Measurements from ENCODE around the gene CD33. TPM values are rescaled to one million over a fixed set of nuclear protein-coding genes. Genes with fewer than 3 reads are reported as not detected.
"Not testable (repeated sequence)": the region's sequence is repeated elsewhere in the genome, so short reads cannot be mapped to it uniquely, and the experiment has no call there.

Gene CD33
- total RNA-seq, 4 donors from 2014 or later = 1.8 to 7.0 (median 2.8) TPM

DNA sequence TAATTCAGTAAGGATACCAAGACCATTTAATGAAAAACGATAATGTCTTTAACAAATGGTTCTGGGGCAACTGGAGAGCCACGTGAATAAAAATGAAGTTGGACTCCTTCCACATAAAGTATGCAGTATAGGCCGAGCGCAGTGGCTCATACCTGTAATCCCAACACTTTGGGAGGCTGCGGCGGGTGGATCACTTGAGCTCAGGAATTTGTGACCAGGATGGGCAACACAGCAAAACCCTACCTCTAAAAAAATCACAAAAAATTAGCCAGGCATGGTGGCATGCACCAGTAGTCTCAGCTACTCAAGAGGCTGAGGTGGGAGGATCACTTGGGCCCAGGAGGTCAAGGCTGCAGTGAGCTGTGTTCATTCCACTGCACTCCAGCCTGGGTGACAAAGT is 20.6 kb upstream of the CD33 start:
- WGBS, 2 donors (ENCODE audit: low coverage in 1 of 2) = 65 to 81% methylated on average over 2 to 6 of the region's 6 CpGs
- H3K27me3 ChIP-seq = peaks cover 30% of the 10 kb centered on the region
- H3K9me3 ChIP-seq = no peaks in the 10 kb centered on the region
- H3K4me1 ChIP-seq = no peaks in the 10 kb centered on the region
- H3K4me3 ChIP-seq = no peak overlapping the region
- ATAC-seq = no peak
- TF ChIP-seq POLR2A (IDR thresholded peaks at IDR 0.05) = no peak
- TF ChIP-seq POLR2AphosphoS5 (IDR thresholded peaks at IDR 0.05) = no peak
- no peak for TF ChIP-seq EP300 (IDR thresholded peaks at IDR 0.05)
- no peak overlapping the region for H3K27ac ChIP-seq
- no peaks in the 10 kb centered on the region for H3K36me3 ChIP-seq

DNA sequence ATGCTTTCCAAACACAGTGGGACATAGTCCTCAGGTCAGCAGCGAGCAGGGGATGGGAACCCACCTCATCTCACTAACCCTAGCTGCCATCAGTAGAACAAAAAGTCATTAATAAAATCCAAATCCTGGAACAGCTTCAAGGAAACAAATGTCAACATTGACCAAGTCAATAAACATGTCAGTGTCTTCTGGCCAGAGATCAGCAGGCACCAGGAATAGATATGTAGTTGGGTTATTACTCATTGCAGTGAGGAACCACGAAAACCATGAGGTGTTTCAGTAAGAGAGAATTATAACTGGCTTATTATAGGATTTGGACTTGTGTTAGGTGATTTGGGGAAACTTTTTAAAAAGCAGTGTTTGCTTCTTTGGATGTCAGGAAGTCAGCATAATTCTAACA is 17.1 kb upstream of the CD33 start:
- no peaks in the 10 kb centered on the region for H3K9me3 ChIP-seq
- H3K27me3 ChIP-seq = peaks cover 3% of the 10 kb centered on the region
- ATAC-seq = no peak
- H3K36me3 ChIP-seq = no peaks in the 10 kb centered on the region
- H3K27ac ChIP-seq = no peak overlapping the region
- no peaks in the 10 kb centered on the region for H3K4me1 ChIP-seq
- WGBS, 2 donors (ENCODE audit: low coverage in 1 of 2) = 18 to 33% methylated on average over 1 to 2 of the region's 2 CpGs
- TF ChIP-seq, protein P1, sequence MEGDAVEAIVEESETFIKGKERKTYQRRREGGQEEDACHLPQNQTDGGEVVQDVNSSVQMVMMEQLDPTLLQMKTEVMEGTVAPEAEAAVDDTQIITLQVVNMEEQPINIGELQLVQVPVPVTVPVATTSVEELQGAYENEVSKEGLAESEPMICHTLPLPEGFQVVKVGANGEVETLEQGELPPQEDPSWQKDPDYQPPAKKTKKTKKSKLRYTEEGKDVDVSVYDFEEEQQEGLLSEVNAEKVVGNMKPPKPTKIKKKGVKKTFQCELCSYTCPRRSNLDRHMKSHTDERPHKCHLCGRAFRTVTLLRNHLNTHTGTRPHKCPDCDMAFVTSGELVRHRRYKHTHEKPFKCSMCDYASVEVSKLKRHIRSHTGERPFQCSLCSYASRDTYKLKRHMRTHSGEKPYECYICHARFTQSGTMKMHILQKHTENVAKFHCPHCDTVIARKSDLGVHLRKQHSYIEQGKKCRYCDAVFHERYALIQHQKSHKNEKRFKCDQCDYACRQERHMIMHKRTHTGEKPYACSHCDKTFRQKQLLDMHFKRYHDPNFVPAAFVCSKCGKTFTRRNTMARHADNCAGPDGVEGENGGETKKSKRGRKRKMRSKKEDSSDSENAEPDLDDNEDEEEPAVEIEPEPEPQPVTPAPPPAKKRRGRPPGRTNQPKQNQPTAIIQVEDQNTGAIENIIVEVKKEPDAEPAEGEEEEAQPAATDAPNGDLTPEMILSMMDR (IDR thresholded peaks at IDR 0.05) = no peak
- TF ChIP-seq POLR2A (IDR thresholded peaks at IDR 0.05) (no peak), POLR2AphosphoS5 (IDR thresholded peaks at IDR 0.05) (no peak), EP300 (IDR thresholded peaks at IDR 0.05) (no peak)
- H3K4me3 ChIP-seq = no peak overlapping the region

DNA sequence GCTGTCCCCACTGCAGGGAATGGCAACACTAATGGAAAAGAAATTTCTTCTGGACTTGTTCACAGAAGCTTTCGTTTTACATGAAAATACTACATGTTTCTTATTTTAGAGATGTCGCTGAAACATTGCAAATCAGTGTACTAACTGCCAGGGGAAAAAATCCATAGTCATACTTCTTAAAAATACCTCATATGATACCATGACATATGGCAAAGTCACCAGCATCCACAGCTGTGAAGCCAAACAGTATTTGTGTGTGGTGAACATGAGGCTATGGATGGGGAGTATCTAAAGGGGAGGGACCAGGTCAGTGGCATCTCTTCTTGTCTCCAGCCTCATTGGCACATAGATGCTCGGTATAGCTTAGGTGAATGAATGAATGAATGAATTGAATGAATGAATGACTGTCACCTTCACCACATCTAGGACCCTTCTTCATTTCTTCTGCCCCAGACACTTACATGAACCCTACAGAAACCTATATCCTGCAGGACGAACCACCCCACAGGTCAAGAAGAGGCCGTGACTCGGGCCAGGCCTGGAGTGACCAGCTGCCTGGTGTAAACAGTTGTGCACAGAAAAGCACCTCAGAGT is 14.6 kb upstream of the CD33 start:
- 50 to 74% methylated on average over 2 to 6 of the region's 6 CpGs for WGBS, 2 donors (ENCODE audit: low coverage in 1 of 2)
- Histone ChIP-seq H3K27ac (no peak overlapping the region), H3K36me3 (no peaks in the 10 kb centered on the region), H3K27me3 (peaks cover 9% of the 10 kb centered on the region), H3K4me1 (no peaks in the 10 kb centered on the region), H3K4me3 (no peak overlapping the region), H3K9me3 (peaks cover 0 to 7% (median 0%) of the 10 kb centered on the region in 3 donors)
- TF ChIP-seq, protein P1 (IDR thresholded peaks at IDR 0.05) = no peak
- no peak for TF ChIP-seq POLR2A (IDR thresholded peaks at IDR 0.05)
- no peak for TF ChIP-seq EP300 (IDR thresholded peaks at IDR 0.05)
- no peak for TF ChIP-seq POLR2AphosphoS5 (IDR thresholded peaks at IDR 0.05)
- ATAC-seq = no peak

GRCh38 chr19:51210874-51211361 is 14.0 kb upstream of the CD33 start:
- 20% methylated on average over 1 of the region's 13 CpGs; no CpG with 5 or more reads in 1 of the 2 donors for WGBS, 2 donors (ENCODE audit: low coverage in 1 of 2)
- not testable (repeated sequence) for H3K4me1 ChIP-seq, H3K27ac ChIP-seq, H3K36me3 ChIP-seq
- peaks cover 15% of the 10 kb centered on the region for H3K27me3 ChIP-seq
- peaks cover 0 to 12% (median 0%) of the 10 kb centered on the region in 3 donors for H3K9me3 ChIP-seq
- H3K4me3 ChIP-seq = peak overlapping the region in 1 of 2 donors; percentile 28
- ATAC-seq = peak; percentile 39

GRCh38 chr19:51211833-51212232 is 13.0 kb upstream of the CD33 start:
- H3K36me3 ChIP-seq = no peaks in the 10 kb centered on the region
- peaks cover 0 to 12% (median 0%) of the 10 kb centered on the region in 3 donors for H3K9me3 ChIP-seq
- no peak for ATAC-seq
- no peak overlapping the region for H3K4me3 ChIP-seq
- no peaks in the 10 kb centered on the region for H3K4me1 ChIP-seq
- no peak overlapping the region for H3K27ac ChIP-seq
- WGBS, 2 donors (ENCODE audit: low coverage in 1 of 2) = 80% methylated on average over 1 of the region's 9 CpGs; no CpG with 5 or more reads in 1 of the 2 donors
- TF ChIP-seq POLR2A (IDR thresholded peaks at IDR 0.05) = no peak
- peaks cover 22% of the 10 kb centered on the region for H3K27me3 ChIP-seq

GRCh38 chr19:51219307-51219706 is 5.6 kb upstream of the CD33 start:
- TF ChIP-seq, protein P1 (IDR thresholded peaks at IDR 0.05) = no peak
- no peak for TF ChIP-seq EP300 (IDR thresholded peaks at IDR 0.05)
- TF ChIP-seq POLR2AphosphoS5 (IDR thresholded peaks at IDR 0.05) = no peak
- TF ChIP-seq POLR2A (IDR thresholded peaks at IDR 0.05) = no peak
- WGBS, 2 donors (ENCODE audit: low coverage in 1 of 2) = 25 to 64% methylated on average over 1 of the region's 1 CpG

More at GRCh38 chr19:51219307-51219706, 5.6 kb upstream of the CD33 start:
- H3K27me3 ChIP-seq = peaks cover 32% of the 10 kb centered on the region
- no peak overlapping the region for H3K27ac ChIP-seq
- H3K36me3 ChIP-seq = no peaks in the 10 kb centered on the region
- H3K9me3 ChIP-seq = peaks cover 0 to 14% (median 0%) of the 10 kb centered on the region in 3 donors
- no peak overlapping the region for H3K4me3 ChIP-seq
- no peaks in the 10 kb centered on the region for H3K4me1 ChIP-seq
- ATAC-seq = no peak

Measured in gastroesophageal sphincter (tissue), 4 donors.